Stimulated activated CD4-positive, alpha-beta T cell treated with anti-CD3 and anti-CD28 coated beads, Interleukin-2, amount 100 ng/mL, for 48 hours (primary cell): ENCODE measurements around the gene CFAP221.

ENCODE experiments used
- DNase-seq, 2 donors: peaks; one replicate each; pipeline ENCODE4 v3.0.0-alpha.2; 2020

Gene CFAP221

DNA sequence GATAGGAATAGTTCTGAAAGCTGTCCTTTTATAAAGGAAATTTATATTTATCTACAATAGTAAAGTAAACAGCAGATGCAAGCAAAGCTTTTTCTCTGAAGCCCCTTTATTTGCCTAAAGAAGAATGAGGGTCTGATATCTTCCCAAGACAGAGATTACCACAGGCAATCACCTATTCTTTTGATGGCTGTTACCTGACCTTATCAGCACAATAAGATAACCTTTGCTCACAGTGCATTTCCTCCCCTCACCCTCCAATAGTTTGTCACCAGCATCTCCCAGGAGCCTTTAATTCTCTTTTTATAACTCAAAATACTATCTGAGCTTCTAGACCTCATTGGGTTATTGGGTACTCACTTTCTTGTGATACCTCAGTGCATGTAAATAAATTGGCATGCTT lies 6.5 kb upstream of the CFAP221 start:
- DNase-seq: no peak

GRCh38 chr2:119541476-119541875 lies 2.8 kb upstream of the CFAP221 start:
- DNase-seq: no peak

- DNase-seq: no peak
These were observed 758 bp downstream of the CFAP221 start for GRCh38 chr2:119544939-119545475.

GRCh38 chr2:119545754-119546446 lies 1.7 kb downstream of the CFAP221 start:
- no peak for DNase-seq

DNA sequence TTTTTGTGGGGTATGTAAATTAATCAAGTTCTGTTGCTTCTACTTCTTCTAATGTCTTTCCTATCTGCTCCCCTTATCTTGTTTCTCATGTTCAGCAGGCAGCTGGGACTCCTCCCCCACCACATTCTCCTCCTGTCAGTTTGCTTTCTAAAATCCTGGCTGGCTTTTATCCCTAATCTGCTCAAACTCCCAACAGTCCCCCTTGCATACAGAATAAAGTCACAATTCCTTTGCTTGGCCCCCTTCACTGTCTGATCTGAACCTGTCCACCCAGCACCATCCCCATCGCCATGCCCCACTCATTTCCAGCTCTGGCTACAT lies 2.2 kb downstream of the CFAP221 start:
- no peak for DNase-seq

DNA sequence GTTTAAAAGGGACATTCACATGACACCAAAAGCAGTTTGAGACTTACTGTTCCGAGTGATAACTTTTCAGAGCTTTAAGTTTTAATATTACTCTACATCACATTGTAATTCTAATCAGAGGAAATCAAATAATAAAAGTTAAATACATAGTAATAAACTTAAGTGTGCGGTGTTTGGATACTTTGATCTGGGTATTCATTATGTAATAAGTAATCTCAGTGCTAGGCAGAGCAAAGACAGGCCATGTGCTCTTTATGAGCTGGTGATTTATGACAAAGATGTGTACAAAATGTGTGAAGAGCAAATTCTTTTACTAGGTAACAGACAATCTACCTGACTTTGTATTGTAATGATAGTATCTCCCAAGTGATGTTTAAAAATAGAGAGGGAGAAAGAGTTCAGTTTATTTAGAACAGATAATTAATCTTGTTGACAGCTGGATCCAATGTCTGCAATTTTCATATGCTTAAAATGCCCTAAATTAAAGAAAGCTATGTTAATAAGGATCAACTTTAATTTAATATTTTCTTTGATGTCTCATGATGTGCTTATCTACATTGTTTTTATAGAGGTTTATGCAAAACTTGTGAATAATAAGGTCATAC lies 4.4 kb downstream of the CFAP221 start:
- DNase-seq: no peak

DNA sequence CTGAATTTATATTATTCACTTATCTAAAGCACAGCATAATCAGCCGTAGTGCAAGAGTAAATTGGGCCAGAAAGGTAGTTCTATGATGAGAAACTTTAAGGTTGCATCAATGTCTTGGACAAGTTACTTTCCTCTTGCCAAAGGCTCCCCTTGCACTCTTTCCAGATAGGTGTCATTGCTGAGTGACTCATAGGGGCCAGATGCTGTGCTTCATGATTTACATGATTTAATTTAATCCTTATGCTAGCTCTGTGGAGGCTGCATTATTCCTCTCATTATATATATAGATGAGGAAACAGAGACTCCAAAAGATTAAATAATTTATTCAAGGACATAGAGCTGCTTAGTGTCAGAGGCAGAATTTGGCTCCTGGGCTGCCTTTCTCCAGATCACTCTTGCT lies 5.0 kb downstream of the CFAP221 start:
- no peak for DNase-seq

DNA sequence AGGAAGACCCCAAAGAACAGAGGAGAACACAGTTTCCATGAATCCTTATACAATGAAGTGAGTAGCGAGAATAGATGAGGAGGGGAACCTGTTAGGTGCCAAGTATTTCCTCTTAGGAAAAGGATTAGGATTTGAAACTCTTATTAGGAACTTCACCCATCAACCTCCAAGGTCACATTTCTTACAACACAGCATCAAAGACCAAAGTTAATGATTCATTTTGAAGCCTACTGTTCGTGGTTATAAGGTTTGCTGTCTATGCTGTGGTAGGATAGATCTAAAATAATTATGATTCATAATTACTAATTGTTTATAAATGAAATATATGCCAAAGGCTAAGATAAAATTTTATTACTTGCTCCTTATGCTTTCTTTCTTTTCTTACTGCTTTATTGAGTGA lies 6.1 kb downstream of the CFAP221 start:
- no peak for DNase-seq

GRCh38 chr2:119550856-119551255 lies 6.6 kb downstream of the CFAP221 start:
- no peak for DNase-seq

GRCh38 chr2:119552902-119553301 lies 8.7 kb downstream of the CFAP221 start:
- DNase-seq: no peak

DNA sequence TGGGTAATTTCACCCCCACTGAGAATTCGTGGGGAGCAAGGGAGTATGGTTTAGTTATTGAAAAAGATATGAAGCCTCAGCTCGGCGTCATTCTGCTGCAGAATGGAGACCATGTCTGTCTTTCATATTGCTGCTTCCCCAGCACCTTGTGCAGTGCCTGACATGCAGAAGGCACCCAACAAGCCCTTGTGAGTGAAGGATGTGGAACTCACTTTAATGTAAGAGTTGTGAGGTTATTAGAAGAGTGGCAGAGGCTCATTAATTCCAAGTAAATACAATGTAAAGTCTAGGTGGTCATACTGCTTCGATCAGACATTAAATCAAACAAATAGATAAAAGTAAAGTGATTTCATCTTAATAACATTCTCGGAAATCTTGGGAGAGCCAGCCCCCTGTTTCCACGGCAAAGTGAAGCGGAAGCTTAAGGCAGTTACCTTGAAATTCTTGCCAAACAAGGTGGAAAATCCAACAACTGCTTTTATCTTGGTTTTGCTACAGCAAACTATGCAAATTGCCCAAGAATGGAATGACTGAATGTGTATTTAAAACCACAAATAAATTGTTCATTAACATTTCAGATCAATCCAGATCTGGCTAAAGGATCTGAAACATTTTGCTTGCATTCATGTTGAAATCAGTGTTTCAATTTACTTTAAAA lies 9.6 kb downstream of the CFAP221 start:
- DNase-seq: no peak

GRCh38 chr2:119565481-119565880 lies 21.2 kb downstream of the CFAP221 start:
- DNase-seq: no peak

- no peak for DNase-seq
These were observed 23.0 kb downstream of the CFAP221 start for GRCh38 chr2:119567292-119567691.

GRCh38 chr2:119574108-119574815 lies 30.0 kb downstream of the CFAP221 start:
- DNase-seq: no peak

DNA sequence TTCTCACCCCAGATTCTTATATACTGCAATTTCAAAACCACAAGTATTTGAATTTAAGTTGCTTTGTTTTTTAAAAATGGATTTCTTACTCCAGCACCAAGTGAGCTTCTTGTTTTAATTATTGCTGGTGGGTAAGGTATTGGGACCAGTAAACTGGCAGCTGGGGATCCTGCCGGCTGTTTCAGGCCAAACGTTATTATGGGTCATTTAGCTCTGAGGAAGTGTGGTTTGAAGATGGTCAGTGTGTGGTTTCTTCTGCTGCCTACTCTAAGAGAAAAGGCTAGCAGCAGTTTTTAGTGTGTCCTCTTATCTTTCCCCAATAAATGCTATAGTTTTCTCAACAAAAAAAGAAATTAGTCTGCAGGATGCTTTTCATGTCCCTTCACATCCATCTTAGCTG lies 30.6 kb downstream of the CFAP221 start:
- DNase-seq: no peak

DNA sequence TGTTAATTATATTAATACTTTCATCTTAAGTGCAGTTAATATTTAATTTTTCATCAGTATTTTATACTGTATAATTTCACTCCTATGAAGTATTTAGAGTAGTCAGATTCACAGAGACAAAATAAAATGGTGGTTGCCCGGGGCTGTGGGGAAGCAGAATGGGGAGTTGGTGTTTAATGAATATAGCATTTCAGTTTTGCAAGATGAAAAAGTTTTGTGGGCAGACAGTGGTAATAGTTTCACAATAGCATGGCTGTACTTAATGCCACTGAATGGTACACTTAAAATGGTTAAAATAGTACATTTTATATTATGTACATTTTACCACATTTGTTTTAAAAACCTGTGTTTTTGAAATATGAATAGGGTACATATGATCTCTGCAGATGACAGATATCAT lies 31.2 kb downstream of the CFAP221 start:
- DNase-seq: no peak

DNA sequence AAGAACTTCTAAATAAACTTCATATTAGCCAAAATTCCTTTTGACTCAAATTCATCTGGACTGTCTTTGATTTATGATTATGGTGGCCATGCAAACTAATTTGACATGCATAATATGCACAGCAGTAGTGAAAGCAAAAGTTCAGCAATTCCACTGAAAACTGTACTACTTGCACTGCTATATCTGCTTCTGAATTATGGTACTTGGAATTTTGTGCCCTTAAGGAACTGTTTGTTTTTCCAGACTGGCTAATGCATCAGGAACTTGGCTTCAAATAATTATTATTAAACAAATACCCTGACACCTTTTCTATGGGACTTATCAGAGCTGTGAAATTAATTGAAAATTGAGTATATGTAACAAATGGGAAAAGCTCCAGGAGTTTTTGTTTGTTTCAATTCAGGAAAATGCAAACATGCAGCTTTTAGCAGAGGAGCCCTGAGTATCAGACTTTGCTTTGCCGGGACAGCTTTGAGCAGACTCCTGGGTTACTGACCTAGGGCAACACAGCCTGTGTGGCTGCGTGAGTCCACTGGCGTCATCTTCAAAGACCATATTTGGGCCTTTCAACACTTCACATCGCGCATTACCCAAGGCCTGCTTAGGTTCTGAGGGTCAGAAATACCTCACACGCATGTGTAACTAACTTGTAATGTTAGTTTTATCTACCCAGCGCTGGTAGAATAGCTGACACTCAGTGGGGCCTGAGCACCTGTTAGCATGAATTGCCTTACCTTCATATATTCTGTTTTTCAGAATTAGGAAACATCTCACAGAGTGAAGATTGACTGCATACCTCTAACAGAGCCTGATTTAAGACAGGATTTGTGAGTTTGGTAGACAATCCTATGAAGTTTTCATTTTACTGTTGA lies 35.4 kb downstream of the CFAP221 start:
- DNase-seq: no peak

- DNase-seq: no peak
These were observed 36.4 kb downstream of the CFAP221 start for GRCh38 chr2:119580550-119581072.

GRCh38 chr2:119583291-119583690 lies 39.0 kb downstream of the CFAP221 start:
- no peak for DNase-seq

GRCh38 chr2:119584469-119584868 lies 40.2 kb downstream of the CFAP221 start:
- DNase-seq: no peak

GRCh38 chr2:119586085-119586484 lies 41.8 kb downstream of the CFAP221 start:
- no peak for DNase-seq

GRCh38 chr2:119590873-119591272 lies 46.6 kb downstream of the CFAP221 start:
- no peak for DNase-seq
